Endodermal cell (in vitro differentiated cells): ENCODE measurements around the gene LHPP. TPM values are rescaled to one million over a fixed set of nuclear protein-coding genes. Genes with fewer than 3 reads are reported as not detected.
A peak's percentile ranks its signal among the peaks of the same experiment; 100 is the strongest.

Experiments used
- DNase-seq: peaks from one replicate; pipeline ENCODE4 v3.0.0-alpha.2; 2017
- H3K27ac ChIP-seq: 2 replicates; pipeline ENCODE4 v1.5.1; 2013; ENCODE audit warnings: mild to moderate bottlenecking, low read depth, low read length, moderate library complexity
- H3K27me3 ChIP-seq: 2 replicates; pipeline ENCODE4 v1.6.1; 2013; ENCODE audit warnings: mild to moderate bottlenecking, low read length, moderate library complexity; ENCODE audit not compliant: insufficient read depth, control insufficient read depth, poor library complexity, severe bottlenecking
- H3K36me3 ChIP-seq: 2 replicates; pipeline ENCODE4 v1.7.0; 2013; ENCODE audit warnings: mild to moderate bottlenecking, low read length, moderate library complexity; ENCODE audit not compliant: control insufficient read depth, insufficient read depth
- H3K4me1 ChIP-seq: one replicate; pipeline ENCODE4 v1.7.0; 2013; ENCODE audit warnings: low read length; ENCODE audit not compliant: control insufficient read depth, insufficient read depth
- H3K4me3 ChIP-seq: 2 replicates; pipeline ENCODE4 v1.5.1; 2013; ENCODE audit warnings: mild to moderate bottlenecking, low read length, moderate library complexity
- H3K9ac ChIP-seq: 2 replicates; pipeline ENCODE4 v1.6.1; 2013; ENCODE audit warnings: mild to moderate bottlenecking, low read length, moderate library complexity; ENCODE audit not compliant: poor library complexity, severe bottlenecking; ENCODE audit errors: extremely low read depth
- H3K9me3 ChIP-seq: 2 replicates; pipeline ENCODE4 v1.6.1; 2013; ENCODE audit warnings: mild to moderate bottlenecking, low read length, moderate library complexity; ENCODE audit not compliant: control insufficient read depth
- H3K27ac Mint-ChIP-seq: 2 replicates; pipeline ENCODE4 v1.8.0; 2020; ENCODE audit warnings: mixed read lengths
- H3K27me3 Mint-ChIP-seq: 2 replicates; pipeline ENCODE4 v1.8.0; 2021; ENCODE audit warnings: mild to moderate bottlenecking, mixed read lengths; ENCODE audit not compliant: insufficient read depth
- H3K36me3 Mint-ChIP-seq: 2 replicates; pipeline ENCODE4 v1.8.0; 2020; ENCODE audit warnings: low read depth, mixed read lengths
- H3K4me1 Mint-ChIP-seq: 2 replicates; pipeline ENCODE4 v1.8.0; 2020; ENCODE audit warnings: mixed read lengths
- H3K4me3 Mint-ChIP-seq: 2 replicates; pipeline ENCODE4 v1.8.0; 2020; ENCODE audit warnings: mild to moderate bottlenecking, moderate library complexity, mixed read lengths
- H3K9me3 Mint-ChIP-seq: 2 replicates; pipeline ENCODE4 v1.8.0; 2020; ENCODE audit warnings: mild to moderate bottlenecking, mixed read lengths
- CTCF ChIP-seq: fragments of 200-600 bp; sonication (generic); conservative IDR thresholded peaks from 2 replicates; pipeline ENCODE4 v1.5.0; 2021; ENCODE audit warnings: antibody characterized with exemption, mild to moderate bottlenecking
- WGBS, 2 experiments: methylation state at CpG; one replicate each; pipeline versions ENCODE4 v1.1.5 to v1.1.7; 2013; ENCODE audit warnings: missing lambda C conversion rate in 2 of 2, mixed read lengths in 1 of 2; ENCODE audit not compliant: insufficient coverage in 1 of 2, insufficient read length in 1 of 2; 5-methylcytosine and 5-hydroxymethylcytosine counted together
- total RNA-seq, 2 donors: library from RNA; stranded (reverse); fragmentation: NEBNext Ultra II Directional in 1 of 2; extraction: Animal tissue kit (Norgen Biotek cat#: 25700) in 1 of 2; gene quantifications; 2 replicates in 1 of 2; 3 replicates in 1 of 2; pipeline ENCODE4 v1.2.1, GENCODE V29; 2021

Gene LHPP
- total RNA-seq, 2 donors from 2014 or later: 23.3 to 24.8 TPM

- TF ChIP-seq CTCF: no peak
- Histone ChIP-seq H3K27me3 (no peaks in the 10 kb centered on the region), H3K9ac (no peak overlapping the region), H3K4me3 (no peak overlapping the region), H3K9me3 (no peaks in the 10 kb centered on the region), H3K36me3 (no peaks in the 10 kb centered on the region), H3K4me1 (no peaks in the 10 kb centered on the region), H3K27ac (no peak overlapping the region)
- H3K9me3 Mint-ChIP-seq: no peaks in the 10 kb centered on the region
- 89 to 97% methylated on average over 3 of the region's 3 CpGs for WGBS, 2 experiments
- no peaks in the 10 kb centered on the region for H3K36me3 Mint-ChIP-seq
- H3K27me3 Mint-ChIP-seq: no peaks in the 10 kb centered on the region
- H3K4me3 Mint-ChIP-seq: no peak overlapping the region
- no peak for DNase-seq
- H3K4me1 Mint-ChIP-seq: peaks cover 8% of the 10 kb centered on the region
- no peak overlapping the region for H3K27ac Mint-ChIP-seq
These were observed 71.2 kb downstream of the LHPP start for GRCh38 chr10:124532788-124533187.

- H3K4me1 Mint-ChIP-seq: peaks cover 8% of the 10 kb centered on the region
- H3K27ac Mint-ChIP-seq: no peak overlapping the region
- Histone ChIP-seq H3K4me3 (no peak overlapping the region), H3K36me3 (no peaks in the 10 kb centered on the region), H3K9me3 (no peaks in the 10 kb centered on the region), H3K4me1 (no peaks in the 10 kb centered on the region), H3K27ac (no peak overlapping the region), H3K9ac (no peak overlapping the region), H3K27me3 (no peaks in the 10 kb centered on the region)
- 87 to 92% methylated on average over 10 to 13 of the region's 13 CpGs for WGBS, 2 experiments
- no peaks in the 10 kb centered on the region for H3K9me3 Mint-ChIP-seq
- H3K4me3 Mint-ChIP-seq: no peak overlapping the region
- H3K27me3 Mint-ChIP-seq: no peaks in the 10 kb centered on the region
- no peaks in the 10 kb centered on the region for H3K36me3 Mint-ChIP-seq
- TF ChIP-seq CTCF: no peak
- no peak for DNase-seq
These were observed 71.6 kb downstream of the LHPP start for GRCh38 chr10:124533266-124533665.

GRCh38 chr10:124534231-124534798 is 72.7 kb downstream of the LHPP start:
- 80 to 82% methylated on average over 29 to 30 of the region's 30 CpGs for WGBS, 2 experiments
- Histone ChIP-seq H3K4me1 (no peaks in the 10 kb centered on the region), H3K9me3 (no peaks in the 10 kb centered on the region), H3K36me3 (no peaks in the 10 kb centered on the region), H3K4me3 (no peak overlapping the region), H3K27ac (no peak overlapping the region), H3K27me3 (no peaks in the 10 kb centered on the region), H3K9ac (no peak overlapping the region)
- DNase-seq: peak; percentile 82
- Mint-ChIP-seq H3K36me3 (no peaks in the 10 kb centered on the region), H3K4me1 (peaks cover 8% of the 10 kb centered on the region), H3K27ac (no peak overlapping the region), H3K4me3 (no peak overlapping the region), H3K27me3 (no peaks in the 10 kb centered on the region), H3K9me3 (no peaks in the 10 kb centered on the region)
- peak; percentile 68 for TF ChIP-seq CTCF
